Activated CD4-positive, alpha-beta T cell treated with anti-CD3 and anti-CD28 coated beads for 1 hour (primary cell): ENCODE data around the gene TGFBR1.

Source experiments
- DNase-seq: peaks from one replicate; pipeline ENCODE4 v3.0.0-alpha.2; 2020

The TGFBR1 gene

DNA sequence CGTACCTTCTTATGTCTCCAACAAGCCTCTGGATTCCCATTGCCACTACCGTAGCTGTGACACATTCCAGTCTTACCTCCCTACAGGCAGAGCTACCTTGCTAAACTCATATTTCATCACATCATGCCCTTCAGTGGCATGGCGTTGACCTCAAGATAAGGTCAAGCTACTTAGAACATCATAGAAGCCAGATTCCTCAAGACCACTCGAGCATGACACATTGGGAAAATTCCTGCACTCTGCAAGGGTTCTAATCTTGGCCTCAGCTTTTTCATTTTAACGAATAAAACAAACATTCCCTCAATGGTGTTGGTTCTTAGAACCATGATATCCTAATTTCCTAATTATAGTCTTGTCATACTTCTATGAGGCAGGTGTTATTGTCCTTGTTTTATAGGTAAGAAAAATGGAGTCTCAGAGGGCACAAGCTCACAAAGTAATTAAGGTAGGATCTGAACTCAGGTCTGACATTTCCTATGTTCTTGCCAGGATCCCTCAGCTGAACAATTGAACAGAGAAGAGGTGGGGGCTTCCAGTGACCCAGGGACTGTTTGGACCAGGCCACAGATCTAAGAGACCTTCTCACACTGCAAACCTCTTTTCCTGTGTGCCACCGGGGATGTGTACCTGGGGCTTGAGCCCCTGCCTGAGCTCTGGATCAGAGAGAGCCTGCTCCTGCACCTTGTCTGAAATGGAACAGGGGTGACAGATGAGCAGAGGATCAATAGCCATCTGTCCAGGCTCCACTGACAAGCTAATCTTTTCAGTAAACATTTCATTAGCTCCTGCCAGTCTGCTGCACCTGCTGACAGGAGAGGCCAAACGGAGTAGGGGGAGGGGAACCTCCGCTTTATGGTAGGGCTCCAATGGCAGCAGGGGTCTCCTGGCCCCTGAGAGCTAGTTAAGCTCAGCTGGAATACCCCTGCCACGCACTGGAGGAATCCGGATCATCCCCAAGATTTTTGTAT, 67.5 kb downstream of the TGFBR1 start:
- DNase-seq, result no peak

DNA sequence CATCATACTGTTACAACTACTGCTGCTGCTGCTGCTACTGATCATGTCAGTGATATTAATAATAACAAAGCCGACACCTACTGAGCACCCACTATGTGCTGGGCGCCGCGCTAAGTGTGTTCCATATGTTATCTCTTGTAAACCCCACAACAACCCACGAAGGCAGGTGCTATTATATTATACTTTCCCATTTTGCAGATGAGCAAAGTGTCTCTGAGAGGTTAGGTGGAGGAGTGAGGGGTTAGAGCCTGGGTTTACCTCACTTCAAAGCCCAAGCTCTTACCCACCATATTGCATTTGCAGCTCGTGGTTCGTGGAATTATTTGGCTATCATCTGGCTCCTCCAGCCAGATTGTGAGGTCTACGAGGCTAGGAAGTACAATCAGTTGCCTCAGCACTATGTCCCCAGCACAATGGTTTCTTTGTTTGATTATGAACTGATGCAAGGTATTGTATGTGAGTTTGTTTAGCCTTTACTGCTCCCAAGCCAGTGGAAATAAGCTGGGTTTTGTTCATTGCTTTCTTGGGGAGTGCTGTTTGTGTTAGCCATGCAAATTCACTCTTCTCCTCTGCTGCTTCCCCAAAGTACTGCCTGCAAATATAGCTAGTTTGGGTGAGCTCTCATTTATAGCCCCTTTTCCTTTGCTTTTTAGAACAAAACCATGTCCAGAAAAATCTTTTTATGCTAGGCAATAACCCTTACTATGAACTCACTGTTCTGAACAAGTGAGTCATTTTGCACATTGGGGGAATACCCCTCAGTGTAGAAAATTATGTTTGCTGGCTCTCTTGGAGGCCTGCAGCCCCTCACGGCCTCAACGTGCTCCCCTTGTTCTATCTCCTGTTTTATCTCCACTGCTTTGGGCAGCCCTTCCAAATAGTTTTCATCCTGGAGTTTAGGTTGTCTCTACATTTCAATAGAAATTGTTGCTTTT, 68.9 kb downstream of the TGFBR1 start:
- no peak for DNase-seq

DNA sequence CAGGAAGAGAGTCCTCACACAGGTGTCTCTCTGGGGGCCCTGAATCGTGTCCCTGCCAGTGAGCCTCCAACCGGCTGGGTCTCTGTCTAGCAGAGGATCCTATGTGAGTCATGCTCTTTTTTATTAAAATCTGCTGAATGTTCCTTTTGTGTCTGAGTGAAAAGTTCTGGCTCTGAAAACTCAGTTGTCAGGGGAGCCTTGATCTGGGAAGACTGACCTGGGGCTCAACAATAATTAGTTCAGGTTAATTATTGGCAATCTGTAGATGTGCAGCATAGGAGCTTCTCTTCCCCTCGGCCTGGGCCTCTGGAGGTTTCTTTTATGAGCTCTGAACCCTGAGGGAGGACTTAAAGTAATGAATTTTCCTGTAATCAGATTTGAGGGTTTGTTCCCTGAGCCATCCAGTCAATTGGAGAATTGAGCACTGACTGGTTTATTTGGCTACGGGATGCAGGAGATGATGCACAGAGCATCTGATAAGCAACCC, 71.7 kb downstream of the TGFBR1 start:
- DNase-seq, result no peak

GRCh38 chr9:99177576-99178366, 72.9 kb downstream of the TGFBR1 start:
- DNase-seq, result no peak

GRCh38 chr9:99178912-99179872, 74.3 kb downstream of the TGFBR1 start:
- no peak for DNase-seq

DNA sequence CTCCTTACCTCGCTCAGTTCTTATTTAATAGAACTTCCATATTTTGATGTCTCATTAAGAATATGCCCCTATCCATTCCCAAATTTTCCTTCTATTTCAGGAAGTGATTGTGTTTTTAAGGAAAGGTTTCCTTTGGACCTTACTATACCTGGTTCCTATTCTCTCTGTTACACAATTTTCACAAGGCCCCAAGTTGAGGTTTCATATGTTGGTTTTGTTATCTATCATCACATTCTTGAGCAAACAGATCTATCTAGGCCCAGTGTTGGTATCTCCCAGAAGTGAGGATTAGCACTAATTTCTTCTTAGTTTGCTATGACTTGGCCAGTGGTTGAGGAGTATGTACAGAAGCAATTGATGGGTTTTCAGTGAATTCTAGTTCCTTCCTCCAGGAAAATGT, 75.3 kb downstream of the TGFBR1 start:
- DNase-seq, result no peak

DNA sequence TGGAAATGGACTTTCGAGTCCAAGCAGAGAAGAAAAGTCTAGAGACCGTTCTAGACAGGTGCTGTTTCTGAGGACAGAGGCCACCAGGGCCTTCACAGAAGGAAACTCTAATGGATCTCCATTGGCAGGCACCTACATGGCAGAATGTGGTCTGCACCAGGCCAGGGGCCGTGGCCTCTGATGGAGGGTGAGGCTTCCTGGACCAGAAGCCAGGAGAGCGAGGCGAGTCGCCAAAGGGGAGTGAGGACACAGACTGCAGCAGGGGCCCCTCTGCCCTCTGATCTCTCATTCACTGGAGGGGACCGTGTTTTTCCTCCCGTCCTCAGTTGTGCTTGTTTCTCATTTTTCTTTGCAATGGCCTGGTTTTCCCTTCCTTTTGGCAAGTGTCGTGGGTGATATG, 75.7 kb downstream of the TGFBR1 start:
- no peak for DNase-seq

DNA sequence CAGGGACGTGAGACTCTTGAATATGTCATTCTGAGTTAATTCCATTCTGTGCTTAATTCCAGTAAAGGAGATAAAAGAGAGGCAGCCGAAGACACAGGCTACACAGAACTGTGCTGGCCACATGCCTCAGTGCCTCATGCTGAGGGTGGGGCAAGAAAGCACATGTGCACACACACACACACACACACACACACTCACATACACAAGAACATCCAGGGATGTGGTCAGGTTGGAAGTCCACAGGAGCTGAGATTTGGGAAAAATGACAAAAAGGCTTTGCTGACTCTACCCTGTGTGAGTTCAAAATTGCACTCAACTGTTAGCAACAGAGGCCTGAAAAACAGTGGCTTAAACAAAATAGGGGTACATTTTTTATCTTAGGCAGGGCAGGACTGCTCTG, 76.3 kb downstream of the TGFBR1 start:
- no peak for DNase-seq

GRCh38 chr9:99181621-99182020, 76.7 kb downstream of the TGFBR1 start:
- DNase-seq, result no peak

- DNase-seq, result no peak
These were observed 77.4 kb downstream of the TGFBR1 start for GRCh38 chr9:99182356-99182755.

DNA sequence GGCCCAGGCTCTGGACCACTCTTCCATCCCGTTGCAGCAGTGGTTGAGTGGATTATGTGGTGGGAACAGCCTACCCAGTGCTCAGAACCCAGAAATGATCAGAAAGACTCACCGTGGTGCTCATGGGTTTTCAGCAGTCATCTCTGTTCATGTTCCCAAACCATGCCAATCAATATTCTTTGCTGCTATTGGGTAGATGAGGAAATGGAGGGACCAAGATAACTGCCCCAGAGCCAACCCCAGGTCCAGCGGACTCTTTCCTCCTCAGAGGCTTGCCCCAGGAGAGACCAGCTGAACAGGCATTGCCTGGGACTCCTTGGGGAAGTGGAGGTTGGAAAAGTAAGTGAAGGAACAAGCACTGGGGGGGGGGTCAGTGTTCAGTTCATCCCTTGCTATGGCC, 78.7 kb downstream of the TGFBR1 start:
- DNase-seq, result no peak

DNA sequence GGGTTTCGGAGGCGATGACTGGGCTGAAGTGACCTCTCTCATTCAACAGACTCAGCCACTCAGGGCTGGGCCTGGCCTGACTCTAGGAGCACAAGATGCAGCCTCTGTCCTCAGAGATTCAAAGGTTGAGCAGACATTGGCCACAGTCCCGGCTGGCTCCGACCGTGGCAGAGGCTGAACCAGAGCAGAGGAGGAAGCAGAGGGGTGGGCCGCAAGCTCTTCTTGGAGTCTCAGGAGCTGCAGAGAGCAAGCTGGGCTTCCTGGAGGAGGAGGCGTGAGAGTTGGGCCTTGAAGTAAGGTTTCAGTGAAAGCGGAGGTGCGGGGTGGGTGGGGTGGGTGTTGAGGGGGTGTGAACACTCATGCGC, 79.2 kb downstream of the TGFBR1 start:
- DNase-seq, result no peak

GRCh38 chr9:99184475-99185347, 79.8 kb downstream of the TGFBR1 start:
- peak; percentile 54 for DNase-seq

DNA sequence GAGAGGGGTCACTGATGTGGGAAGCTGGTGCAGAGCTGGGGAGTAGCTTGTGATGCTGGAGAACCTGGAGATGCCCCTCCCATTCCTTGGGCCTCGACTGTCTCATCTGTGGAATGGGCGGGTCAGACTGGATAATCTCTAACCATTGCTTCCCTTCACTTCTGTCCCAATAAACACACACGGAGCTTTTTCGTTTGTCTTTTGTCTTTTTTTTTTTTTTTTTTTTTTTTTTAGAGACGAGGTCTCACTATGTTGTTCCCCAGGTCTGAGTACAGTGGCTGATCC, 80.4 kb downstream of the TGFBR1 start:
- no peak for DNase-seq

DNA sequence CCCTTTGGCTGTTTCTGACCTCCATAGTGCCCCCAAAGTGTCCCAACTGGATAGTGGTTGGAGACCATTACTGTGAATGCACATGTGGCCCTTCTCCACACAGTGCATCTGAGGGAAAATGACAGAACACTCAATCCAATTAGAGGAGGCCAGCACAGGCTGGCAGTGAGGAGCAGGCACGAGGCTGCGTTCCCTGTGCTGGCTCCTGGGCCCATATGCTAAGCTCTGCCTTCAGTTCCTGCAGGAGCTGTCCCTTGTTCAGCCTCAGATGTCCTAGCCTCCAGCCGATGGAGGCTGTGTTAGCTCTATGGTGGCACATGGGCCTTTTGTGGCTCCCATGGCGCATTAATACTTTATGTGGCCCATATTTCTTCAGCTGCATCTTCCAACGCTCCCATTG, 81.0 kb downstream of the TGFBR1 start:
- no peak for DNase-seq

DNA sequence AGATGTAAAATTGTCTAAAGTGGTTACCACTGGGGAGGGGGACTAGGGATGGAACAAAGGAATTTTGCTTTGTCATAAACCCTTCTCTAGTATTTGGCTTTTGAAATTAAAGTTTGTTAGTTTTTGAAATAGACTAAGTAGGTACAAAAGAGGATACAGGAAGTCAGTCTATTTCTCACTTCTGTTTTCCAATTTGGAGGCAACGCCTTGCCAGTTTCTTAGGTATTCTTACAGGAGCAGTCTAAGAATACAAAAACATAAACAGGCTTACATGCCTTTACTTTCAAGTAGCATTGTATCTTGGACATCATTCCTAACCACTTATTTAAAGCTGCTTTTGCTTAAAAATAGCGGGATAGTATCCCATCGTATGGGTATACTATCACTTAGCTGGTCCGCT, 82.4 kb downstream of the TGFBR1 start:
- no peak for DNase-seq

DNA sequence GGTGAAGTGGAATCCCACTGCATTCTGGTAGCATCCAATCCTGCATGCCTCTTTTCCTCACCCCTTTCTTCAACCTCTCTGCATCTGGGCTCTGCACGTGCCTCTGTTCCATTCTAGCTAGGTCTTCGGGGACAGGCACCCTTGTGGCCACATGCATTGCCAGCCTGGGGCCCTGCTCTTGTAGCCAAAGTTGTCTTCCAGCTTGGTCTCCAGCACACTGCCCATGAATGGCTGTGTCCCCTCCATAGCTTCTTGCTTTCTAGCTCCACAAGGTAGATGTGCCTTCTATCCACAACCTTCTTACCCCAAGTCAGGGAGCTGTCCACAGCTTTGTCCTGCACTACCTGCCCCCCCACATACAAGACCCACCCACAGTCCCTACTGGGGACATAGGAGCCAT, 84.3 kb downstream of the TGFBR1 start:
- no peak for DNase-seq

DNA sequence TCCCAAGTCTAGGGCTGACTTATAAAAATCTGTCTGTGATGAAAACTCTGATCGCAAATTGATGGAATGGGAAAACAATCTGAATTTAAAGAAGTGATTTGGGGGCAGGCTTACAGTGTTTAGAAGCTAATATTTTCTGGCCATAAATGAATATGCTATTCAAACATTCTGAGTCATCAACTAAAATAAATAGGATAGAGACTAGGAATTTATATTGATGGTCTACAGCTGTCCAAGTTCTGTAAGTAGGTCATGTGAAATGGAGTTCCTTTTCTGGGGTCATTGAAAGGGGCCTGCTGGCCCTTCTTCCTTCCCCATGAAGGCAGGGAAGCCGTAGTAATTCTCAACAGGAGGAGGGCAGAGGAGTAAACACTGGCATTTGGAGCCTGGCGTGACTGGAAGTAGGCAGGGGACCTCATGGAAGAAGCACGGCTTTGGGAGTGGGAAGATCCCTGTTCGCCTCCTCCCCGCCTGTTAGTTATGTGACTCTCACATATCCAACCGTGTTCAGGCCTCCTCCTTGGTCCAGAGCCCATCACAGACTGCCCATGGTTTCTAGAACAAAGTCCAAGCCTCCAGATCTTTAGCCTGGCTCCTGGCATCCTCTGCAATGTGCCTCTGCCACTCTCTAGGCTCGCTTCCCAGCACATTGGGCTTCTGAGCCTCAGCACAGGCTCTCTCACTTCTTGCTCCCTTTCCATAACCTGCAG, 85.1 kb downstream of the TGFBR1 start:
- DNase-seq, result no peak

DNA sequence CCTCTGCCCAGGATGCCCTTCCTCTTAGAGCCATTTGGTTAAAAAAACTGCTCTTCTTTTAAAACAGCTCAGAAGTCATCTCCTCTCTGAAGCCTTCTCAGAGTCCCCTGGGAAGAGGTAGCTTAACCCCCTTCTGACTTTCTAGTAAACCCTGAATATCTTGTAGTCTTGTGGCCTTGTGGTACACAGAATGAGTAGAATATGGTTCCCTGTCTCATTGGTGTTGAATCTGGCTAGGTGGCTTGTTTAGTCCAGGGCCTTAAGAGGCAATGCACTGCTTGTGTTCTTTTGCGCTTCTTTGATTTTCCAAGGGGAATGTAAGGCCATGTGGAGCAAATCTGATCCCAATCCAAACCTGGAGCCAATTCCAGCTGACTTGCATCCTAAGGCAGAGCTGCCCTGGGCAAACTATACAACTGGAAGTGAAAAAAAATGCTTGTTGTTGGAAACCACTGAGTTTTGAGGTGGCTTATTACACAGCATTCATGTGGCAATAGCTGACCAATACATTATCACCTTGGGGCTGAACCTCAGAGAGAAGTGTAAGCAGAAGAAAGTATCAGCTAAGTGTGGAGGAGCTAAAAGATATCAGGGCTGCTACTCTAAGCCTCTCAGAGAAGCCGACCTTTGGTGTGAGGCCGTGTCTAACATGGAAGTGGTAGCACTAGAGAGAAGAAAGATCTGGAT, 85.8 kb downstream of the TGFBR1 start:
- no peak for DNase-seq
